A549 (cell line): ENCODE results near the gene PRR35. TPM values are rescaled to one million over a fixed set of nuclear protein-coding genes. Genes with fewer than 3 reads are reported as not detected.

ENCODE experiments used
- ATAC-seq, 2 experiments: fragments of 200-7000 bp in 1 of 2; fragments of >200 bp in 1 of 2; cut with Nextera tagmentation in 1 of 2; cut with Tn5 transposase in 1 of 2; 3 replicates each; pipeline versions ENCODE4 v1.8.0 to v1.9.1; 2018 to 2020; ENCODE audit warnings: mild to moderate bottlenecking in 1 of 2, moderate library complexity in 1 of 2
- CTCF ChIA-PET: fragments of 300-600 bp; sonication (Branson Sonifier 250); formaldehyde crosslinking; extraction: SDS; loops from one replicate; lab custom pipeline; 2021; ENCODE audit warnings: antibody characterized with exemption, inconsistent platforms; lab: Yijun Ruan, JAX
- POLR2A ChIA-PET: fragments of 350-600 bp; formaldehyde crosslinking; extraction: SDS; loops from one replicate; lab custom pipeline; 2021; ENCODE audit warnings: antibody characterized with exemption, inconsistent platforms; lab: Yijun Ruan, JAX
- DNase-seq, 2 experiments: peaks; one replicate each; pipeline versions ENCODE4 v3.0.0 to v3.0.0-alpha.2; 2011 to 2016; ENCODE audit warnings: low read depth in 1 of 2, low spot score in 1 of 2
- FAIRE-seq: peaks from 2 replicates; lab custom pipeline; 2011; peaks lifted over from hg19 to GRCh38; lab: Jason Lieb, UNC
- H3K27ac ChIP-seq, 2 experiments: fragments of >200 bp; sonication (Bioruptor Twin); formaldehyde crosslinking; 3 replicates each; pipeline ENCODE4 v1.5.1; 2016 to 2017
- H3K4me1 ChIP-seq: fragments of >200 bp; sonication (Bioruptor Twin); formaldehyde crosslinking; 3 replicates; pipeline ENCODE4 v1.6.1; 2016
- H3K4me2 ChIP-seq: fragments of >200 bp; sonication (Bioruptor Twin); formaldehyde crosslinking; 3 replicates; pipeline ENCODE4 v1.6.1; 2016
- H3K4me3 ChIP-seq: fragments of >200 bp; sonication (Bioruptor Twin); formaldehyde crosslinking; 3 replicates; pipeline ENCODE4 v1.5.1; 2016
- H3K9me3 ChIP-seq: fragments of >200 bp; sonication (Bioruptor Twin); formaldehyde crosslinking; 3 replicates; pipeline ENCODE4 v1.6.1; 2016
- CBX2 ChIP-seq: fragments of 200-600 bp; sonication (generic); IDR thresholded peaks from 2 replicates; pipeline ENCODE4 v1.6.1; 2016; ENCODE audit warnings: low read depth, mild to moderate bottlenecking, borderline replicate concordance
- CHD2 ChIP-seq: fragments of 150-350 bp; IDR thresholded peaks from 2 replicates; pipeline ENCODE4 v1.6.1; 2014; ENCODE audit warnings: low read length; ENCODE audit not compliant: partially characterized antibody
- CHD4 ChIP-seq: fragments of 200-600 bp; sonication (generic); IDR thresholded peaks from 2 replicates; pipeline ENCODE4 v1.6.1; 2016; ENCODE audit warnings: antibody characterized with exemption, mild to moderate bottlenecking, borderline replicate concordance
- FOSL2 ChIP-seq, 2 experiments: fragments of 450-650 bp in 1 of 2; fragments of >200 bp in 1 of 2; sonication (Bioruptor Twin) in 1 of 2; formaldehyde crosslinking; IDR thresholded peaks; 2 replicates each; pipeline versions ENCODE4 v1.5.0 to v1.6.1; 2016 to 2020; ENCODE audit warnings: mild to moderate bottlenecking in 1 of 2, moderate library complexity in 1 of 2
- FOXS1 ChIP-seq: fragments of 250-450 bp; sonication (Bioruptor Pico); IDR thresholded peaks from 2 replicates; pipeline ENCODE4 v1.5.0; 2020; ENCODE audit warnings: mild to moderate bottlenecking, moderate library complexity
- GATA3 ChIP-seq: IDR thresholded peaks from 2 replicates; pipeline ENCODE4 v1.6.1; 2012; ENCODE audit warnings: borderline replicate concordance
- HES2 ChIP-seq: fragments of >200 bp; sonication (Bioruptor Twin); formaldehyde crosslinking; IDR thresholded peaks from 2 replicates; pipeline ENCODE4 v1.6.1; 2016
- HEYL ChIP-seq: fragments of 250-450 bp; sonication (Bioruptor Pico); IDR thresholded peaks from 2 replicates; pipeline ENCODE4 v1.8.0; 2021; ENCODE audit warnings: mild to moderate bottlenecking, moderate library complexity
- HOXA7 ChIP-seq: fragments of 250-450 bp; sonication (Bioruptor Pico); IDR thresholded peaks from 2 replicates; pipeline ENCODE4 v1.5.0; 2020; ENCODE audit warnings: mild to moderate bottlenecking, moderate library complexity
- JUNB ChIP-seq: fragments of >200 bp; sonication (Bioruptor Twin); formaldehyde crosslinking; IDR thresholded peaks from 2 replicates; pipeline ENCODE4 v1.6.1; 2016
- MAZ ChIP-seq: fragments of 150-350 bp; IDR thresholded peaks from 2 replicates; pipeline ENCODE4 v1.6.1; 2014; ENCODE audit warnings: antibody characterized with exemption, low read depth, low read length, borderline replicate concordance
- NPAS2 ChIP-seq: fragments of 250-450 bp; sonication (Bioruptor Pico); IDR thresholded peaks from 2 replicates; pipeline ENCODE4 v1.8.0; 2022; ENCODE audit warnings: mild to moderate bottlenecking, moderate library complexity, borderline replicate concordance
- NR3C1 ChIP-seq: fragments of >200 bp; sonication (Bioruptor Twin); formaldehyde crosslinking; IDR thresholded peaks from 3 replicates; pipeline ENCODE4 v1.6.1; 2017
- PBX3 ChIP-seq: IDR thresholded peaks from 2 replicates; pipeline ENCODE4 v1.6.1; 2012
- PHF8 ChIP-seq: fragments of 200-600 bp; sonication (generic); IDR thresholded peaks from 2 replicates; pipeline ENCODE4 v1.6.1; 2016; ENCODE audit warnings: low read depth, mild to moderate bottlenecking, antibody characterized with exemption, moderate library complexity, borderline replicate concordance
- POLR2A ChIP-seq: IDR thresholded peaks from 2 replicates; pipeline ENCODE4 v1.6.1; 2012; ENCODE audit warnings: mild to moderate bottlenecking, low read length
- RARB ChIP-seq: fragments of 250-450 bp; sonication (Bioruptor Pico); IDR thresholded peaks from 2 replicates; pipeline ENCODE4 v1.8.0; 2021; ENCODE audit warnings: mild to moderate bottlenecking, moderate library complexity
- REST ChIP-seq: fragments of 200-600 bp; sonication (generic); IDR thresholded peaks from 2 replicates; pipeline ENCODE4 v1.6.1; 2016; ENCODE audit warnings: antibody characterized with exemption, mild to moderate bottlenecking, moderate library complexity
- SMC3 ChIP-seq: fragments of >200 bp; sonication (Bioruptor Twin); formaldehyde crosslinking; IDR thresholded peaks from 3 replicates; pipeline ENCODE4 v1.6.1; 2018; ENCODE audit warnings: inconsistent platforms
- SREBF2 ChIP-seq: fragments of 450-650 bp; IDR thresholded peaks from 2 replicates; pipeline ENCODE4 v1.6.1; 2014; ENCODE audit warnings: mild to moderate bottlenecking, moderate library complexity
- TFCP2L1 ChIP-seq: fragments of 250-450 bp; sonication (Bioruptor Pico); IDR thresholded peaks from 2 replicates; pipeline ENCODE4 v1.5.0; 2021; ENCODE audit warnings: mild to moderate bottlenecking
- TP53 ChIP-seq: fragments of 250-450 bp; sonication (Bioruptor Pico); IDR thresholded peaks from 2 replicates; pipeline ENCODE4 v1.5.0; 2021; ENCODE audit warnings: mild to moderate bottlenecking, moderate library complexity
- ZFP36 ChIP-seq: fragments of 450-650 bp; IDR thresholded peaks from 2 replicates; pipeline ENCODE4 v1.6.1; 2014; ENCODE audit warnings: borderline replicate concordance; ENCODE audit not compliant: partially characterized antibody
- ZNF302 ChIP-seq: fragments of 250-450 bp; sonication (Bioruptor Pico); IDR thresholded peaks from 2 replicates; pipeline ENCODE4 v1.9.0; 2021; ENCODE audit warnings: inconsistent platforms, mild to moderate bottlenecking, moderate library complexity
- ZSCAN20 ChIP-seq: fragments of 250-450 bp; sonication (Bioruptor Pico); IDR thresholded peaks from 2 replicates; pipeline ENCODE4 v1.8.0; 2022; ENCODE audit warnings: mild to moderate bottlenecking, moderate library complexity
- WGBS: methylation state at CpG from one replicate; pipeline ENCODE4 v1.1.6; 2017; ENCODE audit errors: missing lambda C conversion rate; 5-methylcytosine and 5-hydroxymethylcytosine counted together
- polyA plus RNA-seq, 4 experiments: library from polyadenylated mRNA; depleted of rRNA in 3 of 4; stranded (reverse); fragments of >200 nt; fragmentation: RNase III in 1 of 4; extraction: RNeasy Plus Mini Kit Qiagen cat#74134 plus additional on column Dnase treatment in 1 of 4; gene quantifications; 2 replicates in 3 of 4; 3 replicates in 1 of 4; pipeline ENCODE4 v1.2.3, GENCODE V29; 2011 to 2017
- TF ChIP-seq, protein P1 (sequence below): IDR thresholded peaks from 2 replicates; pipeline ENCODE4 v1.6.1; 2012
- TF ChIP-seq, protein P2 (sequence below): IDR thresholded peaks from 2 replicates; pipeline ENCODE4 v1.6.1; 2012; ENCODE audit warnings: low read depth, borderline replicate concordance
- TF ChIP-seq, protein P3 (sequence below): fragments of 450-650 bp; IDR thresholded peaks from 2 replicates; pipeline ENCODE4 v1.6.1; 2014; ENCODE audit warnings: antibody characterized with exemption

PRR35 gene
- polyA plus RNA-seq, 2 of the 4 experiments (the other 2 are of a cell fraction): 0.04 TPM

GRCh38 chr16:561957-562938 lies 2.1 kb downstream of the PRR35 start:
- H3K27ac ChIP-seq: no peak overlapping the region
- H3K4me1 ChIP-seq: peaks cover 20% of the 10 kb centered on the region
- no peaks in the 10 kb centered on the region for H3K9me3 ChIP-seq
- no peak overlapping the region for H3K4me3 ChIP-seq
- FAIRE-seq: no peak
- TF ChIP-seq HEYL (CRISPR knock-in tag): no peak
- TF ChIP-seq ZSCAN20: no peak
- TF ChIP-seq HOXA7 (CRISPR knock-in tag): no peak
- TF ChIP-seq, protein P1, sequence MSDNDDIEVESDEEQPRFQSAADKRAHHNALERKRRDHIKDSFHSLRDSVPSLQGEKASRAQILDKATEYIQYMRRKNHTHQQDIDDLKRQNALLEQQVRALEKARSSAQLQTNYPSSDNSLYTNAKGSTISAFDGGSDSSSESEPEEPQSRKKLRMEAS: no peak
- TF ChIP-seq RARB (CRISPR knock-in tag): no peak
- TF ChIP-seq, protein P2, sequence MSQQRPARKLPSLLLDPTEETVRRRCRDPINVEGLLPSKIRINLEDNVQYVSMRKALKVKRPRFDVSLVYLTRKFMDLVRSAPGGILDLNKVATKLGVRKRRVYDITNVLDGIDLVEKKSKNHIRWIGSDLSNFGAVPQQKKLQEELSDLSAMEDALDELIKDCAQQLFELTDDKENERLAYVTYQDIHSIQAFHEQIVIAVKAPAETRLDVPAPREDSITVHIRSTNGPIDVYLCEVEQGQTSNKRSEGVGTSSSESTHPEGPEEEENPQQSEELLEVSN: no peak
- TF ChIP-seq FOXS1 (CRISPR knock-in tag): no peak
- no peak for TF ChIP-seq FOSL2 (IDR thresholded peaks at IDR 0.05)
- no peak for TF ChIP-seq FOSL2 (CRISPR knock-in tag; IDR thresholded peaks at IDR 0.05)
- no peak for TF ChIP-seq TFCP2L1 (CRISPR knock-in tag)
- TF ChIP-seq CBX2: no peak
- no peak for TF ChIP-seq SMC3
- no peak for TF ChIP-seq SREBF2
- no peak for TF ChIP-seq CHD2
- no peak for TF ChIP-seq ZFP36
- TF ChIP-seq POLR2A: no peak
- TF ChIP-seq MAZ: no peak
- no peak for TF ChIP-seq HES2
- TF ChIP-seq ZNF302: no peak
- no peak for TF ChIP-seq CHD4
- ChIA-PET POLR2A (no interaction called here), CTCF (interaction anchor here (0.6 to 0.8 kb wide), 2 partner anchors 17 to 140 kb away, joined by 3 read pairs; no protein-coding TSS in a partner anchor)
- no peak overlapping the region for H3K4me2 ChIP-seq
- ATAC-seq: 0 out of 6 replicates have a peak, but pooled peaks of 1 of the 2 experiments have one; percentile 2
- no peak for DNase-seq
- 76% methylated on average over 43 of the region's 43 CpGs for whole genome bisulfite sequencing

DNA sequence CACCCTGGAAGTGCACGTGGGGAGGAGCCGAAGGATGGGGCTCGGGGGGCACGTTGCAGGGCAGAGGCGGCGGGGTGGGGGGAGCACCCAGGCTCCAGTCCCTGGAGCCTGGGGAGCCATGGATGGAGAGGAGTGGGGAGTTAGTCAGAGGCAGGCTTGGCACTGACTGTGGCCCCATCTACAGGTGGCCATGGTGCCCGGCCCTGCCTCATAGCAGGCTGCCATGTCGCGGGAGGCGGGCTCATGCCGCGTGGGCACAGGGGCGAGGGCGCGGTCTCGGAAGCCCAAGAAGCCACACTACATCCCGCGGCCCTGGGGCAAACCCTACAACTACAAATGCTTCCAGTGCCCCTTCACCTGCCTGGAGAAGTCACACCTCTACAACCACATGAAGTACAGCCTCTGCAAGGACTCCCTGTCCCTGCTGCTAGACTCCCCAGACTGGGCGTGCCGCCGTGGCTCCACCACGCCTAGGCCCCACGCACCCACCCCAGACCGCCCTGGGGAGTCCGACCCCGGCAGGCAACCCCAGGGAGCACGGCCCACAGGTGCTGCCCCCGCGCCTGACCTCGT lies 3.0 kb downstream of the PRR35 start:
- CTCF ChIA-PET: no interaction called here

More for the DNA sequence above, 3.0 kb downstream of the PRR35 start:
- no peak overlapping the region for H3K27ac ChIP-seq
- WGBS: no CpG with 5 or more reads among the region's 30 CpGs
- no peak overlapping the region for H3K4me3 ChIP-seq
- no peak for TF ChIP-seq PBX3
- no peak for TF ChIP-seq PHF8
- TF ChIP-seq TP53 (CRISPR knock-in tag): no peak
- no peak for TF ChIP-seq NR3C1
- no peak for TF ChIP-seq CHD2
- no peak for TF ChIP-seq REST
- no peak for TF ChIP-seq CBX2
- TF ChIP-seq FOXS1 (CRISPR knock-in tag): no peak
- no peak for TF ChIP-seq NPAS2 (CRISPR knock-in tag)
- TF ChIP-seq HOXA7 (CRISPR knock-in tag): no peak
- TF ChIP-seq, protein P3, sequence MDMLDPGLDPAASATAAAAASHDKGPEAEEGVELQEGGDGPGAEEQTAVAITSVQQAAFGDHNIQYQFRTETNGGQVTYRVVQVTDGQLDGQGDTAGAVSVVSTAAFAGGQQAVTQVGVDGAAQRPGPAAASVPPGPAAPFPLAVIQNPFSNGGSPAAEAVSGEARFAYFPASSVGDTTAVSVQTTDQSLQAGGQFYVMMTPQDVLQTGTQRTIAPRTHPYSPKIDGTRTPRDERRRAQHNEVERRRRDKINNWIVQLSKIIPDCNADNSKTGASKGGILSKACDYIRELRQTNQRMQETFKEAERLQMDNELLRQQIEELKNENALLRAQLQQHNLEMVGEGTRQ: no peak
- TF ChIP-seq GATA3: no peak
- TF ChIP-seq JUNB: no peak
- H3K4me1 ChIP-seq: peaks cover 20% of the 10 kb centered on the region
- H3K4me2 ChIP-seq: no peak overlapping the region
- ATAC-seq: 0 out of 6 replicates have a peak, but pooled peaks of 1 of the 2 experiments have one; percentile 2
- DNase-seq: no peak
- no peak for FAIRE-seq
- no peaks in the 10 kb centered on the region for H3K9me3 ChIP-seq
- POLR2A ChIA-PET: no interaction called here
